ENCODE data around the gene FASTKD3.

DNA sequence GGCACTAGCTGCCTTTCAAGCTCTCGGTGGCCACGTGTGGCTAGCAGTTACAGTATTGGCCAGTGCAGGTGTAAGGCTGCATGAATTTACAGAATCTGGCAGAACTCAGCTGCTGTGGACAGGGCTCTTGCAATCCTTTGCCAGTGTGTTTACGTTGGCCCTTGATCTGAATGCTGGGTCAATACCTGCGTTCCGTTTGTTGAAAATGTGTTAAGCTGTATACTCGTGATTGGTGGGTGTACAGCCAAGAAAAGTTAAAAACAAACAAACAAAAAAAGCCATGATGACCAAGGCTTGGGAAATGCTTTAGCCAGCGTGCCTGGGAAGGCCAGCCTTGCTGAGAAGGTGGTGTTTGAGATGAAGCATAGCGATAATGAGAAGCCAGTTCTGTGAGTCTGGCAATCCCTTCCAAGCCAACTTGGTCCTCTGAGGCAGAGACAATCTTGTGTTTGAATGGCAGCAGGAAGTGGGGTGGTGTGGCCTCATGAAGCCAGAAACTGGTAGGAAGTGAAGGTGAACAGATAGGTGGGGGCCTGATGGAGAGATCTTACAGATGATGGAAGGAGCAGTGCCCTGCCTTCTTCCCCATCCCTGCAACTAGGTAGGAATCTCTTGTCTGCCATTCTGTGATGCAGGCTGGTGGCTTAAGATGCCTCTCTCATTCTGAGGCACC is 17.1 kb downstream of the FASTKD3 start:
- TF ChIP-seq, protein P1, sequence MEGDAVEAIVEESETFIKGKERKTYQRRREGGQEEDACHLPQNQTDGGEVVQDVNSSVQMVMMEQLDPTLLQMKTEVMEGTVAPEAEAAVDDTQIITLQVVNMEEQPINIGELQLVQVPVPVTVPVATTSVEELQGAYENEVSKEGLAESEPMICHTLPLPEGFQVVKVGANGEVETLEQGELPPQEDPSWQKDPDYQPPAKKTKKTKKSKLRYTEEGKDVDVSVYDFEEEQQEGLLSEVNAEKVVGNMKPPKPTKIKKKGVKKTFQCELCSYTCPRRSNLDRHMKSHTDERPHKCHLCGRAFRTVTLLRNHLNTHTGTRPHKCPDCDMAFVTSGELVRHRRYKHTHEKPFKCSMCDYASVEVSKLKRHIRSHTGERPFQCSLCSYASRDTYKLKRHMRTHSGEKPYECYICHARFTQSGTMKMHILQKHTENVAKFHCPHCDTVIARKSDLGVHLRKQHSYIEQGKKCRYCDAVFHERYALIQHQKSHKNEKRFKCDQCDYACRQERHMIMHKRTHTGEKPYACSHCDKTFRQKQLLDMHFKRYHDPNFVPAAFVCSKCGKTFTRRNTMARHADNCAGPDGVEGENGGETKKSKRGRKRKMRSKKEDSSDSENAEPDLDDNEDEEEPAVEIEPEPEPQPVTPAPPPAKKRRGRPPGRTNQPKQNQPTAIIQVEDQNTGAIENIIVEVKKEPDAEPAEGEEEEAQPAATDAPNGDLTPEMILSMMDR (IDR thresholded peaks at IDR 0.05; ENCODE audit: poor library complexity, severe bottlenecking): no peak
- TF ChIP-seq POLR2AphosphoS5 (IDR thresholded peaks at IDR 0.05) (no peak), EZH2 (IDR thresholded peaks at IDR 0.05; ENCODE audit: borderline replicate concordance, insufficient read depth, low read length, poor library complexity, severe bottlenecking) (no peak), MXI1 (conservative IDR thresholded peaks at IDR 0.05; ENCODE audit: poor library complexity, severe bottlenecking) (no peak)
